Gastrocnemius medialis (tissue), 4 donors: ENCODE results near the gene MRPS12. TPM values are rescaled to one million over a fixed set of nuclear protein-coding genes. Genes with fewer than 3 reads are reported as not detected.

Experiments
- ATAC-seq, 2 donors: fragments of 150-250 bp; one replicate each; pipeline ENCODE4 v1.9.1; 2016
- DNase-seq, 2 donors: peaks; one replicate each; pipeline ENCODE4 v3.0.0-alpha.2; 2019
- H3K27ac ChIP-seq, 4 donors: fragments of 200-600 bp; sonication (generic); 1 replicate in 1 of 4; 2 replicates in 3 of 4; pipeline ENCODE4 v1.5.1; 2016 to 2018; ENCODE audit warnings: mild to moderate bottlenecking in 2 of 4, moderate library complexity in 1 of 4
- H3K27me3 ChIP-seq, 3 donors: fragments of 200-600 bp; sonication (generic) in 2 of 3; 1 replicate in 1 of 3; 2 replicates in 2 of 3; pipeline versions ENCODE4 v1.5.1 to v1.6.0; 2016 to 2019; ENCODE audit warnings: mild to moderate bottlenecking in 1 of 3, moderate library complexity in 1 of 3
- H3K36me3 ChIP-seq, 2 donors: fragments of 200-600 bp; sonication (generic) in 1 of 2; one replicate each; pipeline ENCODE4 v1.5.1; 2017 to 2018
- H3K4me1 ChIP-seq, 2 donors: fragments of 200-600 bp; sonication (generic) in 1 of 2; one replicate each; pipeline ENCODE4 v1.5.1; 2016 to 2017; ENCODE audit warnings: mild to moderate bottlenecking in 2 of 2
- H3K4me3 ChIP-seq, 4 donors: fragments of 200-600 bp; sonication (generic) in 3 of 4; 1 replicate in 1 of 4; 2 replicates in 3 of 4; pipeline ENCODE4 v1.5.1; 2016 to 2019; ENCODE audit warnings: mild to moderate bottlenecking in 2 of 4
- H3K9me3 ChIP-seq, 3 donors: fragments of 200-600 bp; sonication (generic) in 2 of 3; 1 replicate in 1 of 3; 2 replicates in 2 of 3; pipeline ENCODE4 v1.5.1; 2016 to 2019
- POLR2A ChIP-seq, 2 donors: fragments of 450-650 bp; IDR thresholded peaks; one replicate each; pipeline ENCODE4 v1.6.1; 2017; ENCODE audit warnings: antibody characterized with exemption in 2 of 2, mild to moderate bottlenecking in 2 of 2, moderate library complexity in 2 of 2
- in situ Hi-C, 4 donors: fragments of 200-750 bp; cut with MboI; loops; one replicate each; pipeline versions ENCODE4 v1.15.0 to v1.8.0; 2017; ENCODE audit warnings: low sequenced_read_pairs in 4 of 4
- intact Hi-C: fragments of 100-400 bp; cut with DNase I; formaldehyde crosslinking; loops from one replicate; pipeline ENCODE4 v1.15.1; 2023; ENCODE audit warnings: low total_unique reads
- total RNA-seq, 4 donors: library from RNA; depleted of rRNA; stranded (reverse); fragments of >200 nt; gene quantifications; one replicate each; pipeline versions ENCODE4 v1.1.0 to v1.2.3, GENCODE V29; 2016
- TF ChIP-seq, protein P1 (sequence below), 5 experiments: fragments of 450-650 bp in 3 of 5; fragments of 200-600 bp in 2 of 5; sonication (generic) in 2 of 5; IDR thresholded peaks in 4 of 5; conservative IDR thresholded peaks in 1 of 5; 1 replicate in 4 of 5; 2 replicates in 1 of 5; pipeline ENCODE4 v1.5.1; 2016 to 2019; ENCODE audit warnings: antibody characterized with exemption in 5 of 5, mild to moderate bottlenecking in 3 of 5, moderate library complexity in 3 of 5

Gene MRPS12
- total RNA-seq, 4 donors from 2014 or later = 20.0 to 49.8 (median 36.1) TPM

- no peaks in the 10 kb centered on the region for H3K36me3 ChIP-seq
- in situ Hi-C loops = no loop called here
- no peak for DNase-seq
- H3K27me3 ChIP-seq = peaks cover 0 to 5% (median 0%) of the 10 kb centered on the region in 3 donors
- TF ChIP-seq POLR2A (IDR thresholded peaks at IDR 0.05) = no peak
- TF ChIP-seq, protein P1, sequence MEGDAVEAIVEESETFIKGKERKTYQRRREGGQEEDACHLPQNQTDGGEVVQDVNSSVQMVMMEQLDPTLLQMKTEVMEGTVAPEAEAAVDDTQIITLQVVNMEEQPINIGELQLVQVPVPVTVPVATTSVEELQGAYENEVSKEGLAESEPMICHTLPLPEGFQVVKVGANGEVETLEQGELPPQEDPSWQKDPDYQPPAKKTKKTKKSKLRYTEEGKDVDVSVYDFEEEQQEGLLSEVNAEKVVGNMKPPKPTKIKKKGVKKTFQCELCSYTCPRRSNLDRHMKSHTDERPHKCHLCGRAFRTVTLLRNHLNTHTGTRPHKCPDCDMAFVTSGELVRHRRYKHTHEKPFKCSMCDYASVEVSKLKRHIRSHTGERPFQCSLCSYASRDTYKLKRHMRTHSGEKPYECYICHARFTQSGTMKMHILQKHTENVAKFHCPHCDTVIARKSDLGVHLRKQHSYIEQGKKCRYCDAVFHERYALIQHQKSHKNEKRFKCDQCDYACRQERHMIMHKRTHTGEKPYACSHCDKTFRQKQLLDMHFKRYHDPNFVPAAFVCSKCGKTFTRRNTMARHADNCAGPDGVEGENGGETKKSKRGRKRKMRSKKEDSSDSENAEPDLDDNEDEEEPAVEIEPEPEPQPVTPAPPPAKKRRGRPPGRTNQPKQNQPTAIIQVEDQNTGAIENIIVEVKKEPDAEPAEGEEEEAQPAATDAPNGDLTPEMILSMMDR (IDR thresholded peaks at IDR 0.05 in 4 of 5, conservative IDR thresholded peaks at IDR 0.05 in 1 of 5) = no peak
- H3K4me1 ChIP-seq = no peaks in the 10 kb centered on the region
- H3K9me3 ChIP-seq = no peaks in the 10 kb centered on the region
- no peak for ATAC-seq
- H3K4me3 ChIP-seq = no peak overlapping the region
- no peak overlapping the region for H3K27ac ChIP-seq
- intact Hi-C loops = no loop called here
These were observed 14.3 kb downstream of the MRPS12 start for GRCh38 chr19:38944981-38945506.

GRCh38 chr19:38945562-38946228 is 15.0 kb downstream of the MRPS12 start:
- Histone ChIP-seq H3K4me3 (no peak overlapping the region), H3K36me3 (no peaks in the 10 kb centered on the region), H3K27me3 (peaks cover 0 to 9% (median 0%) of the 10 kb centered on the region in 3 donors), H3K4me1 (no peaks in the 10 kb centered on the region), H3K9me3 (no peaks in the 10 kb centered on the region), H3K27ac (no peak overlapping the region)
- TF ChIP-seq POLR2A (IDR thresholded peaks at IDR 0.05) = no peak
- TF ChIP-seq, protein P1 (IDR thresholded peaks at IDR 0.05 in 4 of 5, conservative IDR thresholded peaks at IDR 0.05 in 1 of 5) = no peak
- DNase-seq (no peak), ATAC-seq (no peak)
- intact Hi-C loops (no loop called here), in situ Hi-C loops (no loop called here)

DNA sequence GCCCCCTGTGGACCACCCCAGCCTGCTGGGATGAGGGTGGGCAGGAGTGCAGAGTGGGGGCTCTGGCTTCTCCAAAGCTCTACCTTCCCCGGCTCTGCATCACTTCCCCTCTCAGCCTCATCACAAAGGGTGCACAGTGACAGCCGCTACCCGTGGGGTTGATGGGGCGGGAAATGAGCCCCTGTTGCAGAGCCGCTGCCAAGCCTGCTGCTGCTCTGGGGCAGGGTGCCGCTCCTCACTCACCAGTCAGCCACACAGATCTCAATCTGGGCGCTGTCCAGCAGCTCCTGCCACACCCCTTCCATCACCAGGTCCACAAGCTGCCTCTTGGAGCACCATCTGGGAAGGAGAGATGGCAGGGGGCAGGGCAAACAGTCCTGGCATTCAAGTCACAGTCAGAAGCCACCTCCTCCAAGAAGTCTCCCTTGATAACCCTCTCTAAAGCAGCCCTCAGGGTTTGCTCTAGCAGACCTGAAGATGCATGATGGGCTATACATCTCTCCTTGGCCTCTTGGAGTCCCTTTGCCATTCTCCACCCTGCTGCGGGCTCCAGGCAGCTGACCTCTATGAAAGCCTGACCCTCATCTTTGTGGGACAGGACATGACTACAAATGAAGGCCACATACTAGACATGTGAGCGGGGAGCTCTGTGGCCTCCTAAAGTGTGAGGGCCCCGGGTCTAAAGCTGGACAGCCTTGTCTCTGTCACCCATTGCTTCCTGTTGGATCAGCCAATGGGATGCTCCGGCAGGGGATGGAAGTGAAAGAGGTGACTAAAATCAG is 15.7 kb downstream of the MRPS12 start:
- ATAC-seq (no peak), DNase-seq (no peak)
- Histone ChIP-seq H3K27ac (no peak overlapping the region), H3K27me3 (peaks cover 0 to 9% (median 0%) of the 10 kb centered on the region in 3 donors), H3K9me3 (no peaks in the 10 kb centered on the region), H3K4me3 (no peak overlapping the region), H3K4me1 (no peaks in the 10 kb centered on the region), H3K36me3 (no peaks in the 10 kb centered on the region)
- intact Hi-C loops (no loop called here), in situ Hi-C loops (no loop called here)
- TF ChIP-seq, protein P1 (IDR thresholded peaks at IDR 0.05 in 4 of 5, conservative IDR thresholded peaks at IDR 0.05 in 1 of 5) = no peak
- TF ChIP-seq POLR2A (IDR thresholded peaks at IDR 0.05) = no peak

DNA sequence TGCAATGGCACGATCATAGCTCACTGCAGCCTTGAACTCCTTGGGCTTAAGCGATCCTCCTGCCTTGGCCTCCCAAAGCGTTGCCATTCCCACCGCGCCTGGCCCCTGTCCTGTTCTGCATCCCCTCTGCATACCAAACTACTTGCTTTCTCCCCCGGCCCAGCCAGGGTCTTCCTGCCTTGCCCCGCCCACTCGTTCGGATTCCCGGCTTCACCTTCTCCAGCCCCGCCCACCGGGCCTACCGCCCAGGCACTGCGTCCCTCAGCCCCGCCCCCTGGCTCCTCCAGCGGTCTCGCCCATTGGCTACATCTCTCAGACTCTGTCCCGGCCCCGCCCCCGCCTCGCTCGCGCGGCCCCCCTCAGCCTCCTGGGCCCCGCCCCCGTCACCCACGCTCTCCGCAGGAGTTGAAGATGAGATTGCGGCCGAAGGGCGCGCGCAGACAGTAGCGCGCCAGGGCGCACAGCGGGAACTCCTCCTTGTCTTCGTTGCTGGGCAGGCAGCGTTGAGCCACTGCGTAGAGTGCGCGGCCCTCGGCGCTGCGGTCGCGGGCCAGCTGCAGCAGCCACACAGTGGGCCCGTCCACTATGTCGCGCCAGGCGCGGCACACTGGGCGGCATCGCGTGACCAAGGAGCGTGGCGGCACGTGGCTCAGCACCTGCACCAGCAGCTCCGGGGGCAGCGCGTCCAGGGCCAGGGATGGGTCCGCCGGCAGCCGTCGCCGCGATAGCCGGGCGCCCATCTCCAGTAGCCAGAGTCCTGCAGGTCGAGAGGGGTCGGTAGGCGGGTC is 19.0 kb downstream of the MRPS12 start:
- in situ Hi-C loops = no loop called here

More for the DNA sequence above, 19.0 kb downstream of the MRPS12 start:
- H3K4me3 ChIP-seq = peak overlapping the region; percentile 33 to 50 (median 42)
- TF ChIP-seq POLR2A (IDR thresholded peaks at IDR 0.05) = no peak
- TF ChIP-seq, protein P1 (IDR thresholded peaks at IDR 0.05 in 4 of 5, conservative IDR thresholded peaks at IDR 0.05 in 1 of 5) = no peak
- DNase-seq (peak; percentile 47 to 66), ATAC-seq (peak; percentile 58 to 72)
- H3K36me3 ChIP-seq = no peaks in the 10 kb centered on the region
- H3K4me1 ChIP-seq = no peaks in the 10 kb centered on the region
- intact Hi-C loops = no loop called here
- H3K9me3 ChIP-seq = no peaks in the 10 kb centered on the region
- peaks cover 0 to 9% (median 0%) of the 10 kb centered on the region in 3 donors for H3K27me3 ChIP-seq
- no peak overlapping the region for H3K27ac ChIP-seq
